HEK293 (cell line): Measurements from ENCODE around the gene LHFPL3.

Experiments
- TCF7L2 ChIP-seq: IDR thresholded peaks from 2 replicates; pipeline ENCODE4 v1.6.1; 2011; ENCODE audit warnings: low read depth, mild to moderate bottlenecking, inconsistent platforms, low read length, moderate library complexity, borderline replicate concordance
- YY2 ChIP-seq: fragments of 450-650 bp; formaldehyde crosslinking; IDR thresholded peaks from 2 replicates; pipeline ENCODE4 v1.5.1; 2016; ENCODE audit warnings: missing biosample characterization, missing genetic modification characterization
- ZFP69B ChIP-seq: fragments of 450-650 bp; formaldehyde crosslinking; IDR thresholded peaks from 2 replicates; pipeline ENCODE4 v1.5.1; 2016; ENCODE audit warnings: missing biosample characterization, missing genetic modification characterization
- ZNF23 ChIP-seq: fragments of 450-650 bp; formaldehyde crosslinking; IDR thresholded peaks from 2 replicates; pipeline ENCODE4 v1.5.1; 2016; ENCODE audit warnings: missing biosample characterization, missing genetic modification characterization, borderline replicate concordance
- ZNF274 ChIP-seq, 2 experiments: fragments of 200-500 bp in 1 of 2; fragments of 450-650 bp in 1 of 2; sonication (Bioruptor generic) in 1 of 2; formaldehyde crosslinking in 1 of 2; IDR thresholded peaks; 2 replicates each; pipeline versions ENCODE4 v1.5.1 to v1.6.1; 2014 to 2016; ENCODE audit warnings: borderline replicate concordance in 1 of 2, inconsistent platforms in 1 of 2, low read length in 1 of 2, missing biosample characterization in 1 of 2, missing genetic modification characterization in 1 of 2
- TF ChIP-seq, protein P1 (sequence below): fragments of 450-650 bp; formaldehyde crosslinking; IDR thresholded peaks from 2 replicates; pipeline ENCODE4 v1.5.1; 2016; ENCODE audit warnings: missing biosample characterization, missing genetic modification characterization
- TF ChIP-seq, protein P2 (sequence below): fragments of 450-650 bp; formaldehyde crosslinking; IDR thresholded peaks from 2 replicates; pipeline ENCODE4 v1.5.1; 2016; ENCODE audit warnings: missing biosample characterization, missing genetic modification characterization
- TF ChIP-seq, protein P3 (sequence below): fragments of 450-650 bp; formaldehyde crosslinking; IDR thresholded peaks from 2 replicates; pipeline ENCODE4 v1.5.1; 2016; ENCODE audit warnings: missing biosample characterization, missing genetic modification characterization, low read depth

DNA sequence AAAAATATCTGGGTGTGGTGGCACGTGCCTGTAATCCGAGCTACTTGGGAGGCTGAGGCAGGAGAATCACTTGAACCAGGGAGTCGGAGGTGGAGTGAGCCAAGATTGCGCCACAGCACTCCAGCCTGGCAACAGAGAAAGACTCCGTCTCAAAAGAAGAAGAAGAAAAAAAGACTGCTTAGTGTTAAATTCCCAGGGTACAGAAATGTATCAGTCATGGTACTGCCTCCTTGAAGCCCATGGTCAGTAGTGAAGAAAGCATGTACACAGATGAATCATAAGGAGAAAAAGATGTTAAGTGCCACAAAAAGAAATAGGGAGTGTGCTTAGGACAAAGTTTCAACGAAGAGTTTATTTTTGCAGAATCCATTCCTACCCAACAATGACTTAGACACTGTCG, 623.1 kb downstream of the LHFPL3 start:
- TF ChIP-seq YY2 (tag by site-specific recombination) (no peak), ZFP69B (tag by site-specific recombination) (no peak), TCF7L2 (no peak), ZNF23 (no peak), ZNF274 (IDR thresholded peaks at IDR 0.05; ENCODE audit: low read length) (no peak), ZNF274 (tag by site-specific recombination; IDR thresholded peaks at IDR 0.05; ENCODE audit: borderline replicate concordance) (no peak)
- TF ChIP-seq, protein P1, sequence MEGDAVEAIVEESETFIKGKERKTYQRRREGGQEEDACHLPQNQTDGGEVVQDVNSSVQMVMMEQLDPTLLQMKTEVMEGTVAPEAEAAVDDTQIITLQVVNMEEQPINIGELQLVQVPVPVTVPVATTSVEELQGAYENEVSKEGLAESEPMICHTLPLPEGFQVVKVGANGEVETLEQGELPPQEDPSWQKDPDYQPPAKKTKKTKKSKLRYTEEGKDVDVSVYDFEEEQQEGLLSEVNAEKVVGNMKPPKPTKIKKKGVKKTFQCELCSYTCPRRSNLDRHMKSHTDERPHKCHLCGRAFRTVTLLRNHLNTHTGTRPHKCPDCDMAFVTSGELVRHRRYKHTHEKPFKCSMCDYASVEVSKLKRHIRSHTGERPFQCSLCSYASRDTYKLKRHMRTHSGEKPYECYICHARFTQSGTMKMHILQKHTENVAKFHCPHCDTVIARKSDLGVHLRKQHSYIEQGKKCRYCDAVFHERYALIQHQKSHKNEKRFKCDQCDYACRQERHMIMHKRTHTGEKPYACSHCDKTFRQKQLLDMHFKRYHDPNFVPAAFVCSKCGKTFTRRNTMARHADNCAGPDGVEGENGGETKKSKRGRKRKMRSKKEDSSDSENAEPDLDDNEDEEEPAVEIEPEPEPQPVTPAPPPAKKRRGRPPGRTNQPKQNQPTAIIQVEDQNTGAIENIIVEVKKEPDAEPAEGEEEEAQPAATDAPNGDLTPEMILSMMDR (tag by site-specific recombination): no peak
- TF ChIP-seq, protein P2, sequence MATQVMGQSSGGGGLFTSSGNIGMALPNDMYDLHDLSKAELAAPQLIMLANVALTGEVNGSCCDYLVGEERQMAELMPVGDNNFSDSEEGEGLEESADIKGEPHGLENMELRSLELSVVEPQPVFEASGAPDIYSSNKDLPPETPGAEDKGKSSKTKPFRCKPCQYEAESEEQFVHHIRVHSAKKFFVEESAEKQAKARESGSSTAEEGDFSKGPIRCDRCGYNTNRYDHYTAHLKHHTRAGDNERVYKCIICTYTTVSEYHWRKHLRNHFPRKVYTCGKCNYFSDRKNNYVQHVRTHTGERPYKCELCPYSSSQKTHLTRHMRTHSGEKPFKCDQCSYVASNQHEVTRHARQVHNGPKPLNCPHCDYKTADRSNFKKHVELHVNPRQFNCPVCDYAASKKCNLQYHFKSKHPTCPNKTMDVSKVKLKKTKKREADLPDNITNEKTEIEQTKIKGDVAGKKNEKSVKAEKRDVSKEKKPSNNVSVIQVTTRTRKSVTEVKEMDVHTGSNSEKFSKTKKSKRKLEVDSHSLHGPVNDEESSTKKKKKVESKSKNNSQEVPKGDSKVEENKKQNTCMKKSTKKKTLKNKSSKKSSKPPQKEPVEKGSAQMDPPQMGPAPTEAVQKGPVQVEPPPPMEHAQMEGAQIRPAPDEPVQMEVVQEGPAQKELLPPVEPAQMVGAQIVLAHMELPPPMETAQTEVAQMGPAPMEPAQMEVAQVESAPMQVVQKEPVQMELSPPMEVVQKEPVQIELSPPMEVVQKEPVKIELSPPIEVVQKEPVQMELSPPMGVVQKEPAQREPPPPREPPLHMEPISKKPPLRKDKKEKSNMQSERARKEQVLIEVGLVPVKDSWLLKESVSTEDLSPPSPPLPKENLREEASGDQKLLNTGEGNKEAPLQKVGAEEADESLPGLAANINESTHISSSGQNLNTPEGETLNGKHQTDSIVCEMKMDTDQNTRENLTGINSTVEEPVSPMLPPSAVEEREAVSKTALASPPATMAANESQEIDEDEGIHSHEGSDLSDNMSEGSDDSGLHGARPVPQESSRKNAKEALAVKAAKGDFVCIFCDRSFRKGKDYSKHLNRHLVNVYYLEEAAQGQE (tag by site-specific recombination): no peak
- TF ChIP-seq, protein P3, sequence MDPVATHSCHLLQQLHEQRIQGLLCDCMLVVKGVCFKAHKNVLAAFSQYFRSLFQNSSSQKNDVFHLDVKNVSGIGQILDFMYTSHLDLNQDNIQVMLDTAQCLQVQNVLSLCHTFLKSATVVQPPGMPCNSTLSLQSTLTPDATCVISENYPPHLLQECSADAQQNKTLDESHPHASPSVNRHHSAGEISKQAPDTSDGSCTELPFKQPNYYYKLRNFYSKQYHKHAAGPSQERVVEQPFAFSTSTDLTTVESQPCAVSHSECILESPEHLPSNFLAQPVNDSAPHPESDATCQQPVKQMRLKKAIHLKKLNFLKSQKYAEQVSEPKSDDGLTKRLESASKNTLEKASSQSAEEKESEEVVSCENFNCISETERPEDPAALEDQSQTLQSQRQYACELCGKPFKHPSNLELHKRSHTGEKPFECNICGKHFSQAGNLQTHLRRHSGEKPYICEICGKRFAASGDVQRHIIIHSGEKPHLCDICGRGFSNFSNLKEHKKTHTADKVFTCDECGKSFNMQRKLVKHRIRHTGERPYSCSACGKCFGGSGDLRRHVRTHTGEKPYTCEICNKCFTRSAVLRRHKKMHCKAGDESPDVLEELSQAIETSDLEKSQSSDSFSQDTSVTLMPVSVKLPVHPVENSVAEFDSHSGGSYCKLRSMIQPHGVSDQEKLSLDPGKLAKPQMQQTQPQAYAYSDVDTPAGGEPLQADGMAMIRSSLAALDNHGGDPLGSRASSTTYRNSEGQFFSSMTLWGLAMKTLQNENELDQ (tag by site-specific recombination): no peak
